Aorta (tissue), 5 donors: Measurements from ENCODE around the gene PHF5A. TPM values are rescaled to one million over a fixed set of nuclear protein-coding genes. Genes with fewer than 3 reads are reported as not detected.
A peak's percentile ranks its signal among the peaks of the same experiment; 100 is the strongest.
"Not testable (repeated sequence)": the region's sequence is repeated elsewhere in the genome, so short reads cannot be mapped to it uniquely, and the experiment has no call there.

Source experiments
- ATAC-seq: fragments of 200-7000 bp; cut with Tn5 transposase; one replicate; pipeline ENCODE4 v1.9.1; 2022; ENCODE audit warnings: moderate library complexity; ENCODE audit not compliant: low FRiP score
- DNase-seq, 2 donors: peaks; one replicate each; pipeline ENCODE4 v3.0.0-alpha.2; 2020
- H3K27ac ChIP-seq, 2 donors: one replicate each; pipeline ENCODE4 v1.5.1; 2013; ENCODE audit warnings: low read length in 2 of 2, mild to moderate bottlenecking in 2 of 2, moderate library complexity in 2 of 2, control low read depth in 1 of 2, inconsistent platforms in 1 of 2, low read depth in 1 of 2
- H3K27me3 ChIP-seq, 2 donors: one replicate each; pipeline ENCODE4 v1.6.1; 2013; ENCODE audit warnings: control low read depth in 1 of 2, low read length in 1 of 2, mild to moderate bottlenecking in 1 of 2, moderate library complexity in 1 of 2; ENCODE audit not compliant: insufficient read depth in 2 of 2, control insufficient read depth in 1 of 2
- H3K36me3 ChIP-seq, 2 donors: one replicate each; pipeline ENCODE4 v1.6.1; 2013; ENCODE audit warnings: control low read depth in 1 of 2, low read length in 1 of 2, mild to moderate bottlenecking in 1 of 2; ENCODE audit not compliant: insufficient read depth in 2 of 2, control insufficient read depth in 1 of 2
- H3K4me1 ChIP-seq, 2 donors: one replicate each; pipeline ENCODE4 v1.6.1; 2013; ENCODE audit warnings: low read length in 2 of 2, control low read depth in 1 of 2, mild to moderate bottlenecking in 1 of 2, moderate library complexity in 1 of 2; ENCODE audit not compliant: insufficient read depth in 2 of 2, control insufficient read depth in 1 of 2
- H3K4me3 ChIP-seq, 2 donors: one replicate each; pipeline ENCODE4 v1.5.1; 2013; ENCODE audit warnings: low read length in 2 of 2, control low read depth in 1 of 2, mild to moderate bottlenecking in 1 of 2
- H3K9me3 ChIP-seq: one replicate; pipeline ENCODE4 v1.6.1; 2013; ENCODE audit warnings: mild to moderate bottlenecking, low read length; ENCODE audit not compliant: control insufficient read depth
- WGBS, 2 donors: extraction: QIAGEN DNeasy Blood & Tissue Kit; methylation state at CpG; one replicate each; pipeline ENCODE4 v1.1.7; 2013; 5-methylcytosine and 5-hydroxymethylcytosine counted together
- intact Hi-C, 2 donors: fragments of 100-400 bp; cut with DNase I; formaldehyde crosslinking; loops; one replicate each; pipeline versions ENCODE4 v1.14.2 to v1.15.0; 2022
- polyA plus RNA-seq, 2 donors: library from polyadenylated mRNA; stranded (reverse); fragments of 200-250 nt; gene quantifications; one replicate each; pipeline ENCODE4 v1.2.3, GENCODE V29; 2013
- total RNA-seq, 2 donors: library from RNA; stranded (reverse); fragmentation: NEBNext Ultra II Directional; extraction: Animal tissue kit (Norgen Biotek cat#: 25700); gene quantifications; one replicate each; pipeline ENCODE4 v1.2.1, GENCODE V29; 2021
- donor health status: healthy with polysubstance abuse.
- donor health status: Bipolar disorder and iron deficiency.
- donor health status: DM: no; HTN: no; CAD: no.
- donor health status: DM: no; HTN: no; CAD: no.
- donor health status: DM: yes; HTN: yes; CAD: no.

PHF5A gene
- total and polyA plus RNA-seq, 4 donors, result 22.5 to 43.1 (median 28.4) TPM

DNA sequence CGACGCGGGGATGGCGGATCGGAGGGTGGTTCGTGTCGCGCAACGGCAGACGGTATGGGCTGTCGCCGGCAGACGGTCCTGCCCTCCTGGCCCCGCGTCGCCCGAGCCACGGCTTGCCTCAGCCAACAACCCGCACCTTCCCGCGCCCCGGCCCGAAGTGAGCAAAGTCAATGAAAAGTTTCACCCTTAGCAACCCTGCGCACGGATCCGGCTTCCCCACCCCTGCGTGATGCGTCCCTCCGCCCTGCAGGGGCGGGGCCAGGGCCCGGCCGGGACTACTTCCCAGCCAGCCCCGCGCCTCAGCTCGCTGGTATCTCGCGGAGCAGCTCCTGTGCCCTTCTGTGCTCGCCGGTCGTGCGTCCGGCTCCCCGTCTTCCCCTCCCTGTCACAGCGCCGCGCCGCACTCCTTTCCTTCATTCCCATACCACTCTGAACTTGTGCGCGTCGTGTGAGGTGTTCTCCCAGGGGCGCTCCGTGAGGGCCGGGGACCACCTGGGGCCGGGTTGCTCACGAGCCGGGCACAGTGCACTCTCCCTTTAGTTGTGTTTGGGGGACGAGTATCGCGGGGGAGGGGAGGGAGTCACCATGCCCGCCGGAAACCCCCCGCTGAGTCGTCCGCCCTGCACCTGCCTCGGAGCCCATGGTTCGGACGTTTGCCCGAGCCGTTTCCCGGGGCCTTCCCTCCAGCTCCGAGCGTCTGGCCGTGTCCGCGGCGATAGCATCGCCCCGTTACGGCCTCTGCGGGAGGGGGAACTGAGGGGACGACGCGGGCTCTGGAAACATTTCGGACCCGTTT lies 21.7 kb downstream of the PHF5A start, which contains the start of gene TOB2:
Gene TOB2 (minus strand): TSS at position 163 of the 796 bp plus-strand sequence. CDS start 9,456 bp downstream, outside the sequence.
- Histone ChIP-seq H3K27me3 (peaks cover 0 to 2% of the 10 kb centered on the region in 2 donors), H3K9me3 (no peaks in the 10 kb centered on the region), H3K4me1 (no peaks in the 10 kb centered on the region), H3K36me3 (no peaks in the 10 kb centered on the region), H3K4me3 (peak within 1 kb of the TSS; percentile 71 to 96), H3K27ac (peak within 1 kb of the TSS; percentile 90 to 93)
- ATAC-seq (peak; percentile 91), DNase-seq (peak; percentile 96 to 97)
- 0 to 1% methylated on average over 57 to 85 of the region's 85 CpGs for WGBS, 2 donors
- intact Hi-C loops, result loop anchor here in 1 of 2 donors (2.0 to 5.0 kb wide), 3 partner anchors 35 to 80 kb away; no protein-coding TSS in a partner anchor

DNA sequence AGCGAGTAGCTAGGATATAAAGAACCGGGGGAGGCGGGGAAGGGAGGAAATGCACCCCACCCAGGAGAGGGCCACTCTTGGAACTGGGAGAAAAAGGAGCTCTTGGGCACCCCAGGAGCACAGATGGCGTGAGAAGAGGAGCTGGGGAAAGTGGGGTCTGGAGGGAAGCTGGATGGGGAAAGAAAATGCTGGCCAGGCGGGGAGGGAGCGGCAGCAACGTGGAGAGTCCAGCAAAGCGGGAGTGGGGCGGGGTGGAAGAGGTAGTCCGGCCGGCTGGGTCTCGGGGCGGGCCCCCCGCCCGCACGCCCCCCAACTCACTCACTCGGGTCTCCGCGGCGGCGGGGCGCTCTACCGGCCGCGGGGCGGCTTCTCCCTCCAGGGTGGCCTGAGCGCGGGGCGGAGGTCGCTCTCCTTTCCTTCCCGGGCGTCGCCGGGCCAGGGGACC lies 22.4 kb downstream of the PHF5A start:
- Histone ChIP-seq H3K27me3 (peaks cover 0 to 2% of the 10 kb centered on the region in 2 donors), H3K27ac (peak overlapping the region; percentile 77 to 90), H3K4me3 (peak overlapping the region; percentile 71 to 96), H3K9me3 (no peaks in the 10 kb centered on the region), H3K4me1 (no peaks in the 10 kb centered on the region), H3K36me3 (no peaks in the 10 kb centered on the region)
- WGBS, 2 donors, result 0 to 2% methylated on average over 16 to 34 of the region's 34 CpGs
- ATAC-seq (no peak), DNase-seq (peak in 1 of 2 donors; percentile 60)
- intact Hi-C loops, result loop anchor here in 1 of 2 donors (2.0 to 5.0 kb wide), 3 partner anchors 35 to 81 kb away; no protein-coding TSS in a partner anchor

DNA sequence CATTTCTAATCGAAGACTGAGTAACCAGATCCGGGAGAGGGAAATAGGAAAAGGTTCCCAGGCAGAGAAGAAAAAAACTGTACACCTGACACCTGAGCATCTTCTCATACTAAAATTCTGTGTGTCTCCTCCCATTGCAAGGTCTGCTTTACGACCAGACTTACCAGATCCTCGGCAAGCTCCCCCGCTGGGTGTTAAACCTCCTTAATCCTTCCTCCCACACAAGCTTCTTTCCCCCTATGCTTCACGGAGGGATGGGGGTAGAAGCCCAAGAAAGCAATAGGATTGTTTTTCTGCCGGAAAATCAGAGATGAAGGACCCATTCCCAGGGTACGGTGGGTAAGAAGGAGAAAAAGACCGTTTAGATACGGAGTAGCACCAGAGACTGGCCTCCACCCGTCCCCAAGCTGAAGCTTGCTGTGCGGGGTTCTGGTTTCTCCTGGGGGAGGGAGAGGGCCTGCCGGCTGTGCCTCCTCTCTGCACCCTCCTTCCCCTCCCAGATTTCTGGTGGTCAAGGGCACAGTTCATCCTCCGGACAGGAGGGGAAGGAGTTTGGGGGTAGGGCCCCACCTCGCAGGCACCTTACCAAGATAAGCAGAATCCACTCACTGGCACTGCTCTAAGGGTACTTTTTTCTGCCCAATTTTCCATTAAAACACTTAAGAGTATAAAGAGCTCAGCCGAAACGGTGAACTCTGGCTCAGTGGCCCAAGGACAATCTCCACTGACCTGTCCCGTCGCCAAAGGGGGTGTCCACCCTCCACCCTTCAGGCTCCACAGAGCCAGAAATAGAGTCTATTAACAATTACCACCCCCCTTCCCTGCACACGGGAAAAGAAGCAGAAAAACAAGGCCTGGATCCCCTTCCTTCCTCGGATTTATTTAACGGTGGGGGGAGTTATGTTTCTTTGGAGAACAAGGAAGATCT lies 23.1 kb downstream of the PHF5A start:
- Histone ChIP-seq H3K4me3 (peak overlapping the region; percentile 71 to 96), H3K27ac (peak overlapping the region; percentile 77 to 90), H3K9me3 (no peaks in the 10 kb centered on the region), H3K27me3 (peaks cover 0 to 2% of the 10 kb centered on the region in 2 donors), H3K4me1 (no peaks in the 10 kb centered on the region), H3K36me3 (no peaks in the 10 kb centered on the region)
- ATAC-seq (no peak), DNase-seq (peak; percentile 54 to 73)
- 1% methylated on average over 22 of the region's 22 CpGs for WGBS, 2 donors
- intact Hi-C loops, result loop anchor here in 1 of 2 donors (2.0 to 5.0 kb wide), 3 partner anchors 35 to 82 kb away; no protein-coding TSS in a partner anchor

DNA sequence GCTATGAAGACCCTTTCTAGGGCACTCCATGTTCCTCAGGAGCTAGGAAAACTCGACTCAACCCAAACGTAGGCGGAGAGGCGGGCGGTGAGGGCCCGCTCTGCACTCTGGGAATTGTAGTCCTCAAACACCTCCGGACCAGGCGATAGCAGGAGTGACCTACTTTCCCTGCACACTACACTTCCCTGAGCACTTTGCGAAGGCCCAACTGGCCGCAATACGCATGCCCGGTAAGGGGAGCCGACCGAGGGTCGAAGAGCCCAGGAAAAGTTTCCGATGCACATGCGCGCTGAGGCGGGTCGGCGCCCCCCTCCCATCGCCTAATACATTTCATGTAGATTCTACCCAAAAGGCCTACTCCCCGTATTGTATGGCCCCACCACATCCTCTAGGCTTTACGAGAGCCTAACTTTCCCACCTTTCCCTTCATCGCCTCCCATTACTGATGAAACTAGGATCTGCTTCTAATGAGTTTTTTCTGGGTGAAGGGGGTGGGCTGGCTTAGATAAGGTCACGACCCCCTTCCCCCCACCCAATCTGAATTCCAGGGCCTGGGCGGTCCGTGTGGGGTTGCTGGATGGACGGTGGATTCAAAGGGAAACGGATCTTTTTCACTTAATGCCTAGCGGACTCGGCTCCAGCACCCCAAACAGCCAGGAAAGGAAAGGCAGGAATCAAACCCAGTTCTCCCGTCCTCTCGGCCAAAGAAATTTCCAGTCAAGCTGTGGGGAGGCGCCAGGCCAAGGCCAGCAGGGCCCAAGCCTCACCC lies 23.9 kb downstream of the PHF5A start:
- intact Hi-C loops, result loop anchor here in 1 of 2 donors (5.0 kb wide), 2 partner anchors 38 to 83 kb away; no protein-coding TSS in a partner anchor
- Histone ChIP-seq H3K27ac (peak overlapping the region; percentile 15 to 90), H3K4me3 (peak overlapping the region; percentile 71 to 96), H3K4me1 (no peaks in the 10 kb centered on the region), H3K9me3 (no peaks in the 10 kb centered on the region), H3K36me3 (no peaks in the 10 kb centered on the region), H3K27me3 (peaks cover 0 to 2% of the 10 kb centered on the region in 2 donors)
- 0 to 1% methylated on average over 35 of the region's 35 CpGs for WGBS, 2 donors
- peak; percentile 94 to 97 for DNase-seq
- peak; percentile 84 for ATAC-seq

DNA sequence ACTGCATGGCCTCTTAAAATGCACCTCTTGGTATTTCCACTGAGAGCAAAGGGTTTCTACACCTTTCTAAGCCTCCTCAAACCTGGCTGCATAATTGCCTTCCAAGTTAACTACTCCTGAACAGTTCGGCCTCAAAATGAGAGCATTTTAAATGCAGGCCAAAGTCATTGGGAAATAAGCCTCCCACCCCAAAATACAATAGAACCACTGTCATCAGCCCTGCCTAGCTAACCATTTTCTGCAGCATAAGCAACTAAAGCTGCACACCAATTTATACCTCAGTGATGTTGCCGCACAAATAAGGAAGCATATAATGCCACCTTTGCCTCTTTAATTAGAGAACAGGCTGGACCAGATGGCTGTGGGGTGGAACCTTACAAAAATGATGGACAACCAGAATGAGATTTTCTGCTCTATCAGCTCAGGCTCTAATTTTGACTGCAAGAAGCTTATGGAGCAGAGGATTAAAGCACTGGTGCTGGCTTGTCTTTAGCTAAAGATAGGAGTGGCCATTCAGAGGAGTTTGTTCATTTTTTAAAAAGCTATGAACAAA lies 26.2 kb downstream of the PHF5A start:
- Histone ChIP-seq H3K9me3 (no peaks in the 10 kb centered on the region), H3K27ac (no peak overlapping the region), H3K4me3 (no peak overlapping the region), H3K36me3 (no peaks in the 10 kb centered on the region), H3K4me1 (no peaks in the 10 kb centered on the region), H3K27me3 (peaks cover 0 to 2% of the 10 kb centered on the region in 2 donors)
- ATAC-seq (no peak), DNase-seq (no peak)
- WGBS, 2 donors, result 61 to 62% methylated on average over 2 of the region's 2 CpGs
- intact Hi-C loops, result no loop called here

DNA sequence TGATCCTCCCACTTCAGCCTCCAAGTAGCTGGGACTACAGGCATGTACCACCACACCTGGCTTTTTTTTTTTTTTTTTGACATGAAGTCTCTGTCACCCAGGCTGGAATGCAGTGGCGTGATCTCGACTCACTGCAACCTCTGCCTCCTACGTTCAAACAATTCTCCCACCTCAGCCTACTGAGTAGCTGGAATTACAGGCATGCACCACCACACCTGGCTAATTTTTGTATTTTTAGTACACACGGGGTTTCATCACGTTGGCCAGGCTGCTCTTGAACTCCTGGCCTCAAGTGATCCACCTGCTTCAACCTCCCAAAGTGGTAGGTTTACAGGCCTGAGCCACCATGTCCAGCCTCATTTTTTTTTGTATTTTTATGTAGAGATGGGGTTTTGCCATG lies 28.0 kb downstream of the PHF5A start:
- H3K4me3 ChIP-seq, H3K27ac ChIP-seq, H3K4me1 ChIP-seq, intact Hi-C loops, DNase-seq, H3K27me3 ChIP-seq, H3K9me3 ChIP-seq, ATAC-seq, H3K36me3 ChIP-seq: not testable (repeated sequence)
- 70 to 75% methylated on average over 5 of the region's 5 CpGs for WGBS, 2 donors

DNA sequence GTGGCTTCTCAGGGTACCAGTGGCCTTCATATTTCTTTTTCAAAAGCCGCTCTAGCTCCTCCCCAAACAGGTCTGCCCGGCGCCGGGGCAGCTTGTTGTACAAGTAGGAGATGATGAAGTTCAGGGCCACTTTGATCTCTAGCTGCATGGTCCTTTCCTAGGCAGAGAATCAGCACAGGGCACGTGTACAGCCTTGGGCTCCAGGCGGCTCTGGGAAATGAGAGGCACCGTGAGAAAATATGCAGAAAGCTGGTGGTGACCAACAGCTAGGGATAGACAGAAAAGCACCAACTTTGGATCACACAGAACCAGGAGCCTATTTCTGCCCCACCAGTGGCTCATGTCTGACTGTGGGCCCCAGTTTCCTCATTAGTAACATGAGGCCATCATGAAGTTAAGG lies 31.3 kb downstream of the PHF5A start:
- no peak overlapping the region for H3K4me3 ChIP-seq
- H3K9me3 ChIP-seq, result no peaks in the 10 kb centered on the region
- WGBS, 2 donors, result 76 to 80% methylated on average over 7 of the region's 7 CpGs
- intact Hi-C loops, result no loop called here
- ATAC-seq (no peak), DNase-seq (no peak)
- no peaks in the 10 kb centered on the region for H3K4me1 ChIP-seq
- no peak overlapping the region for H3K27ac ChIP-seq
- H3K36me3 ChIP-seq, result peaks cover 0 to 4% of the 10 kb centered on the region in 2 donors
- no peaks in the 10 kb centered on the region for H3K27me3 ChIP-seq
